Hepatocyte (in vitro differentiated cells): Measurements from ENCODE around the gene TIAM1. TPM values are rescaled to one million over a fixed set of nuclear protein-coding genes. Genes with fewer than 3 reads are reported as not detected.

ENCODE experiments used
- DNase-seq: peaks from one replicate; pipeline ENCODE4 v3.0.0-alpha.2; 2016; ENCODE audit warnings: low spot score
- H2AFZ ChIP-seq: fragments of 200-600 bp; sonication (generic); 2 replicates; pipeline ENCODE4 v1.6.0; 2016; ENCODE audit warnings: antibody characterized with exemption, mild to moderate bottlenecking
- H3K27ac ChIP-seq: fragments of 200-600 bp; sonication (generic); 2 replicates; pipeline ENCODE4 v1.5.1; 2016; ENCODE audit warnings: mild to moderate bottlenecking
- H3K27me3 ChIP-seq: fragments of 200-600 bp; sonication (generic); 2 replicates; pipeline ENCODE4 v1.6.1; 2016
- H3K36me3 ChIP-seq: fragments of 200-600 bp; sonication (generic); replicated peaks from 2 replicates; pipeline ENCODE4 v1.5.1; 2016; ENCODE audit warnings: low read depth; ENCODE audit not compliant: insufficient read depth
- H3K4me1 ChIP-seq: fragments of 200-600 bp; sonication (generic); 2 replicates; pipeline ENCODE4 v1.5.1; 2016; ENCODE audit warnings: mild to moderate bottlenecking, moderate library complexity; ENCODE audit not compliant: insufficient read depth
- H3K4me2 ChIP-seq: fragments of 200-600 bp; sonication (generic); 2 replicates; pipeline ENCODE4 v1.6.0; 2016
- H3K4me3 ChIP-seq: fragments of 200-600 bp; sonication (generic); 2 replicates; pipeline ENCODE4 v1.5.1; 2016; ENCODE audit warnings: mild to moderate bottlenecking
- H3K79me2 ChIP-seq: fragments of 200-600 bp; sonication (generic); 2 replicates; pipeline ENCODE4 v1.6.0; 2017; ENCODE audit warnings: mild to moderate bottlenecking
- H3K9me2 ChIP-seq: fragments of 200-600 bp; sonication (generic); replicated peaks from 2 replicates; pipeline ENCODE4 v1.6.0; 2017; ENCODE audit warnings: mild to moderate bottlenecking; ENCODE audit not compliant: insufficient read depth
- H3K9me3 ChIP-seq: fragments of 200-600 bp; sonication (generic); 2 replicates; pipeline ENCODE4 v1.5.1; 2016; ENCODE audit warnings: low read depth, mild to moderate bottlenecking
- H4K20me1 ChIP-seq: fragments of 200-600 bp; sonication (generic); 2 replicates; pipeline ENCODE4 v1.6.0; 2016; ENCODE audit warnings: mild to moderate bottlenecking; ENCODE audit not compliant: insufficient read depth, poor library complexity, severe bottlenecking
- CTCF ChIP-seq: fragments of 200-600 bp; sonication (generic); IDR thresholded peaks from 2 replicates; pipeline ENCODE4 v1.5.1; 2016; ENCODE audit warnings: antibody characterized with exemption, mild to moderate bottlenecking; ENCODE audit not compliant: poor library complexity
- EZH2 ChIP-seq: fragments of 200-600 bp; sonication (generic); IDR thresholded peaks from 2 replicates; pipeline ENCODE4 v1.6.1; 2016; ENCODE audit warnings: antibody characterized with exemption, mild to moderate bottlenecking, borderline replicate concordance
- EZH2phosphoT487 ChIP-seq: fragments of 200-600 bp; sonication (generic); IDR thresholded peaks from one replicate; pipeline ENCODE4 v1.6.1; 2018; ENCODE audit warnings: antibody characterized with exemption, mild to moderate bottlenecking, low read depth, moderate library complexity; ENCODE audit not compliant: unreplicated experiment, severe bottlenecking
- WGBS: methylation state at CpG from one replicate; pipeline ENCODE4 v1.1.6; 2016; ENCODE audit warnings: low lambda C conversion rate; ENCODE audit errors: missing lambda C conversion rate; 5-methylcytosine and 5-hydroxymethylcytosine counted together
- polyA plus RNA-seq: library from polyadenylated mRNA; unstranded; fragments of >200 nt; fragmentation: Nextera tagmentation; extraction: Ambion mirVana; gene quantifications from 2 replicates; pipeline ENCODE4 v1.2.1, GENCODE V29; 2016
- total RNA-seq: library from RNA; depleted of rRNA; stranded (reverse); fragments of >200 nt; gene quantifications from 2 replicates; pipeline ENCODE4 v1.2.3, GENCODE V29; 2014

Gene TIAM1
- total and polyA plus RNA-seq, 2 experiments from 2014 or later, result 8.8 TPM

- no peaks in the 10 kb centered on the region for H3K9me2 ChIP-seq
- TF ChIP-seq EZH2phosphoT487 (no peak), CTCF (no peak), EZH2 (no peak)
- no peaks in the 10 kb centered on the region for H3K36me3 ChIP-seq
- H2AFZ ChIP-seq, result peak overlapping the region; percentile 61
- WGBS, result 21% methylated on average over 2 of the region's 2 CpGs
- H3K27ac ChIP-seq, result peak overlapping the region; percentile 51
- no peak for DNase-seq
- H3K4me2 ChIP-seq, result peak overlapping the region; percentile 94
- H3K79me2 ChIP-seq, result peaks cover 8% of the 10 kb centered on the region
- peak overlapping the region; percentile 78 for H3K4me3 ChIP-seq
- no peaks in the 10 kb centered on the region for H3K4me1 ChIP-seq
- H3K9me3 ChIP-seq, result no peaks in the 10 kb centered on the region
- no peaks in the 10 kb centered on the region for H4K20me1 ChIP-seq
- peaks cover 38% of the 10 kb centered on the region for H3K27me3 ChIP-seq
Observed at GRCh38 chr21:31343030-31343510, 991 bp downstream of the TIAM1 start.

DNA sequence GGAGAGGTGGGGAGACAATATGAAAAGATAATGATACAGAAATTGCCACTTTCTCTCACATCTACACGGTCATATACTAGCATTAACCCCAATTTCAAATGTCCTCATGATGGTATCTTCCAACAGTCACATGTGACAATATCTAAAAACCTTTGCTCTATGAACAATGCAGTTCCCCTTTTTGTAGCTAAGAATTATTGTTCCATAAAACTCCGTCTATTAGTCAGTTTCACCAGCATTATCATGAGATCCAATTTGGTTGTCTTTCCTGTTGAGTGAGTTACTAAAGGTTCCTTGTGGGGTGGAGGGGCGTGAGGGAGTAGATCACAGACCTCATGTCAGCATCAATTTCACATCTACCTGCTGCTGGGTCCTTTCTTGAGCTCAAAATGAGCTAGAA lies 1.7 kb downstream of the TIAM1 start:
- H3K79me2 ChIP-seq, result peaks cover 8% of the 10 kb centered on the region
- no peaks in the 10 kb centered on the region for H3K4me1 ChIP-seq
- no peak overlapping the region for H3K4me3 ChIP-seq
- H3K9me2 ChIP-seq, result no peaks in the 10 kb centered on the region
- no peak for TF ChIP-seq EZH2
- WGBS, result 82% methylated on average over 3 of the region's 3 CpGs
- H2AFZ ChIP-seq, result no peak overlapping the region
- peaks cover 38% of the 10 kb centered on the region for H3K27me3 ChIP-seq
- H3K36me3 ChIP-seq, result no peaks in the 10 kb centered on the region
- H3K4me2 ChIP-seq, result peak overlapping the region; percentile 94
- DNase-seq, result no peak
- H4K20me1 ChIP-seq, result no peaks in the 10 kb centered on the region
- H3K9me3 ChIP-seq, result no peaks in the 10 kb centered on the region
- H3K27ac ChIP-seq, result no peak overlapping the region

DNA sequence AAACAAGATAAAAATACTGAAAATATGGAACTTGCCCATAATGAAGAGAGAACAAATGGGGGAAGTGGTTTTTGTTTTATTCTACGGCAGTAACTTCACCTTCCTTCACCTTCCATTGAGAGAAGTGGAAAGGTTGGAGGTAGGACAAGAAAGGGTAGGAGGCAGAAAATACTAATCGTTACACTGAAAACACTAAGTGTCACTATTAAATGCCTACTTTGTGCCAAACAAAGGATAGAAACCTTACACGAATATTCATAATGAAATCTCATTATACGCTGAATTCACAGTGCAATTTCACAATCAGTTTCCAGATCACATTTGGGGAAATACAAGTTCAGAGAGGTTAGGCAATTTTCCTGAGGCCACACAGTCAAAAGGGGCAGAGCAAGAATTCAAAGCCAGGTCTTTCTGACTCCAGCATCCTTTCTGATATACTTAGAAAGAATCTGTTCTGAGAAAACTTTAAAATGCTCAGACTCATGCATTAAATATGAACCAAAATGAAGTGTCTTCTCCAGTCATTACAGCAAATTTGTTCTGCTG lies 3.0 kb downstream of the TIAM1 start:
- Histone ChIP-seq H3K36me3 (no peaks in the 10 kb centered on the region), H3K4me1 (no peaks in the 10 kb centered on the region), H3K9me2 (no peaks in the 10 kb centered on the region), H3K9me3 (no peaks in the 10 kb centered on the region), H2AFZ (no peak overlapping the region), H3K27me3 (peaks cover 38% of the 10 kb centered on the region), H3K27ac (no peak overlapping the region), H3K4me3 (no peak overlapping the region), H3K79me2 (peaks cover 8% of the 10 kb centered on the region), H4K20me1 (no peaks in the 10 kb centered on the region), H3K4me2 (no peak overlapping the region)
- no peak for TF ChIP-seq CTCF
- TF ChIP-seq EZH2, result no peak
- TF ChIP-seq EZH2phosphoT487, result no peak
- no peak for DNase-seq
- 94% methylated on average over 4 of the region's 4 CpGs for WGBS

DNA sequence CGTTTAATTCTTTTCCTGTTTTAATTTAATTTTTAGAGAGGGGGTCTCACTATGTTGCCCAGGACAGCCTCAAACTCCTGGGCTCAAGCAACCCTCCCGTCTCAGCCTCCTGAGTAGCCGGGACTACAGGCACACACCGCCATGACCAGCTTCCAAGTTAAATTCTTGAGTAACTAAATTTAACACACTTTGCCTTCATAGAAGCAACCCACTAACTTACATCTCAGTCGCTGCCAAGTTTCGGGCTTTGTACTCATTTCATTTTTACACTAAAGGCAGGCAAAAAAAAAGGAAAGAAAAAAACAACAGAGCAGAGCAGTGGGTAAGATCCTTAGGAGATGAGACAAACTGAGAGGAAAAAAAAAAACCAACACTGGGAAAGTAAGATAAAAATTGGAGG lies 3.5 kb downstream of the TIAM1 start:
- DNase-seq, result no peak
- TF ChIP-seq EZH2, result no peak
- TF ChIP-seq EZH2phosphoT487, result no peak
- TF ChIP-seq CTCF, result no peak
- Histone ChIP-seq H4K20me1 (no peaks in the 10 kb centered on the region), H3K4me2 (no peak overlapping the region), H3K79me2 (peaks cover 8% of the 10 kb centered on the region), H3K9me2 (no peaks in the 10 kb centered on the region), H3K4me1 (no peaks in the 10 kb centered on the region), H2AFZ (no peak overlapping the region), H3K27ac (no peak overlapping the region), H3K9me3 (no peaks in the 10 kb centered on the region), H3K36me3 (no peaks in the 10 kb centered on the region), H3K27me3 (peaks cover 34% of the 10 kb centered on the region), H3K4me3 (no peak overlapping the region)
- 97% methylated on average over 6 of the region's 6 CpGs for WGBS
